Activated gamma-delta T cell treated with Interleukin-2 at 50 U/mL for 16 hours (primary cell): ENCODE measurements around the gene SYT12.
A peak's percentile ranks its signal among the peaks of the same experiment; 100 is the strongest.

ENCODE experiments used
- DNase-seq: peaks from one replicate; pipeline ENCODE4 v3.0.0-alpha.2; 2020

SYT12 gene

GRCh38 chr11:67031791-67032561 lies 9.0 kb downstream of the SYT12 start:
- DNase-seq: no peak

GRCh38 chr11:67032830-67033551 lies 10.1 kb downstream of the SYT12 start:
- no peak for DNase-seq

GRCh38 chr11:67033661-67034166 lies 10.8 kb downstream of the SYT12 start:
- DNase-seq: no peak

GRCh38 chr11:67034350-67034749 lies 11.4 kb downstream of the SYT12 start:
- no peak for DNase-seq

- no peak for DNase-seq
Measured at GRCh38 chr11:67040147-67040546, 17.2 kb downstream of the SYT12 start.

GRCh38 chr11:67041602-67042001 lies 18.7 kb downstream of the SYT12 start:
- DNase-seq: no peak

GRCh38 chr11:67043572-67044349 lies 20.8 kb downstream of the SYT12 start:
- no peak for DNase-seq

GRCh38 chr11:67044496-67044895 lies 21.6 kb downstream of the SYT12 start:
- no peak for DNase-seq

GRCh38 chr11:67045314-67045713 lies 22.4 kb downstream of the SYT12 start:
- no peak for DNase-seq

- no peak for DNase-seq
Measured at GRCh38 chr11:67048515-67049130, 25.7 kb downstream of the SYT12 start.

- no peak for DNase-seq
Measured at GRCh38 chr11:67050139-67050538, 27.2 kb downstream of the SYT12 start.

GRCh38 chr11:67051180-67051893 lies 28.4 kb downstream of the SYT12 start:
- no peak for DNase-seq

- no peak for DNase-seq
Measured at GRCh38 chr11:67051945-67052488, 29.1 kb downstream of the SYT12 start.

- DNase-seq: no peak
Measured at GRCh38 chr11:67052891-67053290, 30.0 kb downstream of the SYT12 start.

- peak; percentile 17 for DNase-seq
Measured at GRCh38 chr11:67053896-67054329, 31.0 kb downstream of the SYT12 start.

GRCh38 chr11:67054346-67054835 lies 31.5 kb downstream of the SYT12 start:
- DNase-seq: no peak

- no peak for DNase-seq
Measured at GRCh38 chr11:67054836-67055523, 32.0 kb downstream of the SYT12 start.

GRCh38 chr11:67055812-67056211 lies 32.9 kb downstream of the SYT12 start:
- DNase-seq: no peak

GRCh38 chr11:67056267-67057204 lies 33.6 kb downstream of the SYT12 start, which contains the start of gene RHOD:
Gene RHOD, plus strand, starts transcription at chr11:67056847. Its CDS starts 56 bp downstream, at chr11:67056903.
- peak; percentile 20 for DNase-seq

- no peak for DNase-seq
Measured at GRCh38 chr11:67057205-67057672, 34.3 kb downstream of the SYT12 start.
